ENCODE data around the gene MKRN2OS.

GRCh38 chr3:12569836-12570235, 24.5 kb upstream of the MKRN2OS start:
- TF ChIP-seq CTCF (IDR thresholded peaks at IDR 0.05 in 8 of 11, conservative IDR thresholded peaks at IDR 0.05 in 3 of 11) (no peak), POLR2A (IDR thresholded peaks at IDR 0.05) (no peak)
